Measurements from ENCODE around the gene INCENP. TPM values are rescaled to one million over a fixed set of nuclear protein-coding genes. Genes with fewer than 3 reads are reported as not detected.

INCENP gene
- total RNA-seq, 2 donors from 2014 or later: 35.1 to 93.4 TPM

DNA sequence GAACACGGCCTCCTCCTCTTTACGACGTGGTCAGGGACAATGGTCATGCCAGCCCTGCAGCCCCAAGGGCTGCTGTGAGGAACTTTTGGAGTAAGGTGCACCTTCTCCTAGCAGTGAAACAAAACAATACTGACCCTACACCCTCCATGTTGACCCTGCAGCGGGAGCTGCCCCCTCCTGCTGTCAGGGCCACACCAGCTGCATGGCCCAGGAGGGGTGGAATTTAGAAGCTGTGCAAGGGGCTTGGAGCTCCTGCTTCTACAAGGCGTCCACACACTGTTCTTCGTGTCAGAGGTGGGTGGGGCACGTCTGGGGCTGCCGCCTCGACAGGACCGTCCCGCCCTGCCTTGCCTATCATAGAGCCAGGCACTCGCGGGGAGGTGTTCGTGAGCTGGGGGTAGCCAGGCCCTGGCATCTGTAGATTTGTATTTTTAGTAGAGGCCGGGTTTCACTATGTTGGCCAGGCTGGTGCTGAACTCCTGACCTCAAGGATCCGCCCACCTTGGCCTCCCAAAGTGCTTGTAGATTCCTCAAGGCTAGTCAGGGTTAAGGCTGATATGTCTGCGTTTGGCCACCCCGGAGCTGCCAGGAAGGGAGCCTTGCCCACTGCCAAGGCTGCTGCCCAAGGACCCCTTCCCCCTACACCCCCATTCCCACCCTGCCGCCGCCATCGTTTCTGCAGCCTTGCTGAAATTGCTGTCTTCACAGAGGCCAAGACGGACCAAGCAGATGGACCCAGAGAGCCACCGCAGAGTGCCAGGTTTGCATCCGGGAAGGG lies 15.9 kb downstream of the INCENP start:
- TF ChIP-seq, protein P1, sequence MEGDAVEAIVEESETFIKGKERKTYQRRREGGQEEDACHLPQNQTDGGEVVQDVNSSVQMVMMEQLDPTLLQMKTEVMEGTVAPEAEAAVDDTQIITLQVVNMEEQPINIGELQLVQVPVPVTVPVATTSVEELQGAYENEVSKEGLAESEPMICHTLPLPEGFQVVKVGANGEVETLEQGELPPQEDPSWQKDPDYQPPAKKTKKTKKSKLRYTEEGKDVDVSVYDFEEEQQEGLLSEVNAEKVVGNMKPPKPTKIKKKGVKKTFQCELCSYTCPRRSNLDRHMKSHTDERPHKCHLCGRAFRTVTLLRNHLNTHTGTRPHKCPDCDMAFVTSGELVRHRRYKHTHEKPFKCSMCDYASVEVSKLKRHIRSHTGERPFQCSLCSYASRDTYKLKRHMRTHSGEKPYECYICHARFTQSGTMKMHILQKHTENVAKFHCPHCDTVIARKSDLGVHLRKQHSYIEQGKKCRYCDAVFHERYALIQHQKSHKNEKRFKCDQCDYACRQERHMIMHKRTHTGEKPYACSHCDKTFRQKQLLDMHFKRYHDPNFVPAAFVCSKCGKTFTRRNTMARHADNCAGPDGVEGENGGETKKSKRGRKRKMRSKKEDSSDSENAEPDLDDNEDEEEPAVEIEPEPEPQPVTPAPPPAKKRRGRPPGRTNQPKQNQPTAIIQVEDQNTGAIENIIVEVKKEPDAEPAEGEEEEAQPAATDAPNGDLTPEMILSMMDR (IDR thresholded peaks at IDR 0.05): no peak
- Histone ChIP-seq H3K4me3 (no peak overlapping the region), H3K36me3 (peaks cover 10% of the 10 kb centered on the region), H3K4me1 (no peaks in the 10 kb centered on the region), H3K27ac (no peak overlapping the region), H3K9me3 (no peaks in the 10 kb centered on the region), H3K27me3 (no peaks in the 10 kb centered on the region), H3K9ac (ENCODE audit: low read depth in 2 of 2, low read length in 2 of 2) (no peak overlapping the region)
- DNase-seq: no peak
- intact Hi-C loops (cut with DNase I): no loop called here

DNA sequence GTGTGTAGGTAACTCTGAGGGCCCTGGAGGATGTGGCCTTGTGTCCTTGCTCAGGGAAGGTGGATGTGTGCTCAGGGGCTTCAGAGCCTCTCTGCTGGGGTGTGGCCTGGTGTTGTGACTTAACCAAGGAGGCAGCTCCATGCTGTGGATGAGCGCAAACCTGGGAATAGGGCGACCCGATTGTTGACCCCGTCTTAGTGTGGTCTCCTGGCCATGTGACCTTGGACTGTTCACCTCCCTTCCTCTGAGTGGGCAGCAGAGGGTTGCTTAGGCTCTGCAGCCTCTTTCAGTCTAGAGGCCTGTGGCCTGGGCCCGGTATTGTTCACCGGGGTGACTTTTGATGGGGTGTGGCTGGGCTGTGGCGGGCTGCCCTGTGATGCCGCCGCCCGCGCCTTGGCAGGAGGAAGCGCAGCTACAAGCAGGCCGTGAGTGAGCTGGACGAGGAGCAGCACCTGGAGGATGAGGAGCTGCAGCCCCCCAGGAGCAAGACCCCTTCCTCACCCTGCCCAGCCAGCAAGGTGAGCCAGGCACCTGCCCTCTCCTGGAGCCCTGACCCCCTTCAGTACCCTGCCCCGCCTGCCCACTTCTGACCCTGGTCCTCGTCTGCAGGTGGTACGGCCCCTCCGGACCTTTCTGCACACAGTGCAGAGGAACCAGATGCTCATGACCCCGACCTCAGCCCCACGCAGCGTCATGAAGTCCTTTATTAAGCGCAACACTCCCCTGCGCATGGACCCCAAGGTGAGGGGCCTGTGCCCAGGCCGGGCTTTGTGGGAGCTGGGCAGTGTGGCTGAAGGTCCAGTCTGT lies 16.7 kb downstream of the INCENP start:
- H3K36me3 ChIP-seq: peaks cover 10% of the 10 kb centered on the region
- no peak for DNase-seq
- H3K9me3 ChIP-seq: no peaks in the 10 kb centered on the region
- intact Hi-C loops (cut with DNase I): no loop called here
- no peak overlapping the region for H3K27ac ChIP-seq
- TF ChIP-seq, protein P1 (IDR thresholded peaks at IDR 0.05): no peak
- H3K9ac ChIP-seq (ENCODE audit: low read depth in 2 of 2, low read length in 2 of 2): no peak overlapping the region
- no peaks in the 10 kb centered on the region for H3K4me1 ChIP-seq
- H3K4me3 ChIP-seq: no peak overlapping the region
- no peaks in the 10 kb centered on the region for H3K27me3 ChIP-seq

DNA sequence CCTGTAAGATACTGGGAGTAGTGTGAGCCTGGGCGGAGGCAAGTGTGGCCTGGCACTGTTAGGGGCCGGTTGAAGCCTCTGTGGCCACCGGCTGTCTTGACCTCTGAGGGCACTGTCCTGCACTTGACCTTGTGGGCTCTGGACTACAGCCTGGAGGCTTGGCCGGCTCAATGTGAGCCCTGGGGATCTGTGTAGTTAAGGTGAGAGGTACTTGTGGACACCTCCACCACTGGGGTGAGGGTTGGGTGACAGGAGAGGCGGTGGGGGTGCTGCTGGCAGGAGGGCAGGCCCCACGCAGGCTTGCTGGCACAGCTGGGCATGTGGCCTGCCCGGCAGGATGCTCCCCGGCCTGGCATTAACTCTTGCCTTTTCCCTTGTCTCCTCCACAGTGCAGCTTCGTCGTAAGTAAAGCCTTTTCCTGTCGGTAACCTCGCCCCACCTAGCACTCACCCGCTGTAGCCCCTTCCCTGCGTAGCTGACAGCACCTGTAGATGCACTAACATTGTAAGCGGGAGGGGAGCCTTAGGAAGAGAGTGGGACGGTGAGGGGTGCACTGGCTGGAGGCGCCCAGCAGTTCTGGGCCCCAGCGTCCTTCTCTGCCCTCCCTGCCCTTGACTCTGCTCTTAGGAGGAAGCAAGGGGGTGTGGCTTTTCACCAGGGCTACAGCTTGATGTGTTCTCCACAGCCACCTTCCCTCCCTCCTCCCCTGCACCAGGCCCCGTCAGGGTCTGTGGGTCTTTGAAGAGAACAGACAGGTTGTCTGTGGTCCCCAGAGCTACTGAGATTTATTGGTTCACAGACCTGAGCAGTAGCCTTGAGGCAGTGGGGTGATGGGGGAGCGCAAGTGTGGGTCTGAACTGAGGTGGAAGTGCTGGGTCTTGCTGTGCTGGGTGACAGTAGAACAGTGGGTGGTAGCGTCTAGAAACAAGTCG lies 17.6 kb downstream of the INCENP start:
- TF ChIP-seq, protein P1 (IDR thresholded peaks at IDR 0.05): no peak
- no peaks in the 10 kb centered on the region for H3K9me3 ChIP-seq
- H3K36me3 ChIP-seq: peaks cover 10% of the 10 kb centered on the region
- no peak overlapping the region for H3K4me3 ChIP-seq
- no peak overlapping the region for H3K9ac ChIP-seq (ENCODE audit: low read depth in 2 of 2, low read length in 2 of 2)
- no peak overlapping the region for H3K27ac ChIP-seq
- DNase-seq: no peak
- intact Hi-C loops (cut with DNase I): no loop called here
- no peaks in the 10 kb centered on the region for H3K4me1 ChIP-seq
- no peaks in the 10 kb centered on the region for H3K27me3 ChIP-seq

DNA sequence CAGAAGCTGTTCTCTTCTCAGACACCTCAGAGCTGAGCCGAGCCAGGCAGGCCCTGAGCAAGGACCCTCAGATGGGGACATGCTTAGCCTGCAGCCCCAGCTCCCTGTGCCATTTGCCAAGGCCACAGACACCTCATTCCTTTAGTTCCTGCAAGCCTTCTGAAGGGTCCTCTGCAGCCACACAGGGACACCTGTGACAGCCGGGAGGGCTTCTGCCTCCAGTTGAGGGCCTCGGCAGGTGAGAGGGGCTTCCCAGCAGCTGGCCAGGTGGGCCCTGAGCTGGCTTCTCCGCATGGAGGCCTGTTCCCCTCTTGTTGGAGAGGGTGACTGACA lies 18.2 kb downstream of the INCENP start:
- H3K9ac ChIP-seq (ENCODE audit: low read depth in 2 of 2, low read length in 2 of 2): no peak overlapping the region
- H3K27ac ChIP-seq: no peak overlapping the region
- TF ChIP-seq, protein P1 (IDR thresholded peaks at IDR 0.05): no peak
- H3K9me3 ChIP-seq: no peaks in the 10 kb centered on the region
- H3K4me3 ChIP-seq: no peak overlapping the region
- H3K4me1 ChIP-seq: no peaks in the 10 kb centered on the region
- intact Hi-C loops (cut with DNase I): no loop called here
- H3K27me3 ChIP-seq: no peaks in the 10 kb centered on the region
- no peak for DNase-seq
- H3K36me3 ChIP-seq: peaks cover 10% of the 10 kb centered on the region

DNA sequence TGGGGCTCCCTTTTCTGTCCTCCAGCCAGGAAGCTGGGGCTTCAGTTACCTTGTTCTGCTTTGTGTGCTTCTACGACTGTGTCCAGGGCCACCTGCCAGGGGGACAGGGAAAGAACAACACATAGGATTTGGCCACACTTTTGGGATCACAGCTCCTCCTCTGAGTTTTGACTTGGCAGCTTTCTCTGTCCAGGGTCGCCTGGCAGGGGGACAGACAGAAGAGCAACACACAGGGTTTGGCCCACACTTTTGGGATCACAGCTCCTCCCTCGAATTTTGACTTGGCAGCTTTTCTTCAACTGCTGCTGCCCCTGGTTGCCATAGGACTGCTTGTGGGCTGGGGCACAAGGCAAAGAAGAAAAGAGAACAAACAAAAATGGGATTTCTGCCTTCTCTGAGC lies 19.1 kb downstream of the INCENP start:
- Histone ChIP-seq H3K27me3 (no peaks in the 10 kb centered on the region), H3K9me3 (no peaks in the 10 kb centered on the region), H3K9ac (ENCODE audit: low read depth in 2 of 2, low read length in 2 of 2) (no peak overlapping the region), H3K27ac (no peak overlapping the region), H3K4me1 (no peaks in the 10 kb centered on the region), H3K4me3 (no peak overlapping the region), H3K36me3 (peaks cover 10% of the 10 kb centered on the region)
- intact Hi-C loops (cut with DNase I): no loop called here
- no peak for DNase-seq
- TF ChIP-seq, protein P1 (IDR thresholded peaks at IDR 0.05): no peak
